ACC112 (cell line): ENCODE results near the gene POLRMT.
A peak's percentile ranks its signal among the peaks of the same experiment; 100 is the strongest.

ENCODE experiments used
- H2AFZ ChIP-seq: fragments of 200-600 bp; sonication (generic); one replicate; pipeline ENCODE4 v1.6.0; 2017; ENCODE audit warnings: antibody characterized with exemption, low read length; ENCODE audit not compliant: unreplicated experiment
- H3K27ac ChIP-seq: fragments of 200-600 bp; sonication (generic); 2 replicates; pipeline ENCODE4 v1.5.1; 2014; ENCODE audit warnings: low read depth, mild to moderate bottlenecking, antibody characterized with exemption, low read length, moderate library complexity
- H3K27me3 ChIP-seq: fragments of 200-600 bp; sonication (generic); 2 replicates; pipeline ENCODE4 v1.6.1; 2014; ENCODE audit warnings: mild to moderate bottlenecking, antibody characterized with exemption, low read length, moderate library complexity, mixed read lengths; ENCODE audit not compliant: insufficient read depth
- H3K36me3 ChIP-seq: fragments of 200-600 bp; sonication (generic); 2 replicates; pipeline ENCODE4 v1.6.1; 2016; ENCODE audit warnings: mild to moderate bottlenecking, antibody characterized with exemption, low read length, moderate library complexity, mixed read lengths; ENCODE audit not compliant: insufficient read depth
- H3K4me1 ChIP-seq: fragments of 200-600 bp; sonication (generic); one replicate; pipeline ENCODE4 v1.6.1; 2016; ENCODE audit warnings: low read length, mixed read lengths; ENCODE audit not compliant: insufficient read depth, unreplicated experiment, control insufficient read depth
- H3K4me3 ChIP-seq: fragments of 200-600 bp; sonication (generic); 2 replicates; pipeline ENCODE4 v1.5.1; 2014; ENCODE audit warnings: mild to moderate bottlenecking, low read depth, low read length
- H3K79me2 ChIP-seq: fragments of 200-600 bp; sonication (generic); one replicate; pipeline ENCODE4 v1.6.0; 2016; ENCODE audit warnings: low read length; ENCODE audit not compliant: control insufficient read depth, unreplicated experiment, insufficient read depth

POLRMT gene

GRCh38 chr19:596263-596655 lies 37.1 kb downstream of the POLRMT start:
- Histone ChIP-seq H3K27ac (no peak overlapping the region), H2AFZ (no peak overlapping the region), H3K4me1 (no peaks in the 10 kb centered on the region), H3K79me2 (no peaks in the 10 kb centered on the region), H3K27me3 (peaks cover 2% of the 10 kb centered on the region; the same call in 1 of the 2 replicates), H3K4me3 (no peak overlapping the region), H3K36me3 (no peaks in the 10 kb centered on the region)

DNA sequence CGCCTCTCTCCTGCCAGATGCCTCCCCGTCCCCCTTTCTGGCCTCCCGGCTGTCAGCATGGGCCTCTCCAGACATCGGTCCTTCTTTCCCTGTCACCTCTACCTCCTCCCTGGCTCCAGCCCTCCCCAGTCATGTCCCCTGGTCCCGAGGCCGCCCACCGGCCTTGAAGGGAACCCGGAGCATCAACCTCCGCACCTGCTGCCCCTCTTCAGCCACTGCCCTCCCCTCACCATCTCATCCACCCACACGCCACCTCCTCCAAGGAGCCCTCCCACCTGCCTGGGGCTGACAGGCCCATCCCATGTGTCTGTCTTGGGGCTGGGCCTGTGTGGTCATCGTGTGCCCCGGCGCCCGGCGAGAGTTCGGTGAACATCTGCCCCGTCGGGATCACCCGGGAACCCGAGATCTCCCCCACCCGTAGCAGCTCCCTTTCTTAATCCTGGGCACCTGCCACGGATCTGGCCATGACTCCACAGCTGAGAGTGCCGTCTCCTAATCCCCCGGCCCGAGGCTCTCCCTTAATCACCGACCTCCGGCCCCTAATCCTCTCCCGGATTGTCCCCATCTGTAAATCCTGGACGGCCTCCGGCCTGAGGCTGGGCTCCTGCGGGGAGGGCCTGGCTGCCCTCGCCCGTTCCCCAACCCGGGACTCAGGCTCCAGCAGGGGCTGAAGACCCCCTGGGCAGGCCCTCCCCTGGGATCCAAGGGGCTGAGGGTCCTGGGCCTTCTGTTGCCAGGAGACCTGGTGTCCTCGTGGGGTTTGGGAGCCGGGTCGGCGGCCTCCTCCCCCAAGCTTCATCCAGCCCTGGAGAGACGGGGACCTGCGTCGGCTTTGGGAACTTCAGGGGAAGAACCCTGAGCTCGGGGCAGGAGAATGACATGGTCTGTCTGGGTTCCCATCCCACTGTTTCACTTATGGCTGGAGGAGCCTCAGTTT lies 37.7 kb downstream of the POLRMT start:
- H3K79me2 ChIP-seq = no peaks in the 10 kb centered on the region
- H3K36me3 ChIP-seq = no peaks in the 10 kb centered on the region
- no peak overlapping the region for H3K4me3 ChIP-seq
- H2AFZ ChIP-seq = no peak overlapping the region
- H3K27ac ChIP-seq = no peak overlapping the region
- no peaks in the 10 kb centered on the region for H3K4me1 ChIP-seq
- H3K27me3 ChIP-seq = peaks cover 8% of the 10 kb centered on the region; the same call in 1 of the 2 replicates

- no peaks in the 10 kb centered on the region for H3K79me2 ChIP-seq
- no peak overlapping the region for H3K4me3 ChIP-seq
- no peak overlapping the region for H2AFZ ChIP-seq
- no peak overlapping the region for H3K27ac ChIP-seq
- H3K27me3 ChIP-seq = peaks cover 9% of the 10 kb centered on the region; the same call in 1 of the 2 replicates
- no peaks in the 10 kb centered on the region for H3K4me1 ChIP-seq
- H3K36me3 ChIP-seq = no peaks in the 10 kb centered on the region
These were observed 39.0 kb downstream of the POLRMT start for GRCh38 chr19:594265-594870.

GRCh38 chr19:593505-593904 lies 39.8 kb downstream of the POLRMT start:
- Histone ChIP-seq H3K79me2 (no peaks in the 10 kb centered on the region), H3K27ac (no peak overlapping the region), H2AFZ (no peak overlapping the region), H3K4me3 (no peak overlapping the region), H3K4me1 (peaks cover 3% of the 10 kb centered on the region), H3K36me3 (no peaks in the 10 kb centered on the region), H3K27me3 (peaks cover 9% of the 10 kb centered on the region; the same call in 1 of the 2 replicates)

DNA sequence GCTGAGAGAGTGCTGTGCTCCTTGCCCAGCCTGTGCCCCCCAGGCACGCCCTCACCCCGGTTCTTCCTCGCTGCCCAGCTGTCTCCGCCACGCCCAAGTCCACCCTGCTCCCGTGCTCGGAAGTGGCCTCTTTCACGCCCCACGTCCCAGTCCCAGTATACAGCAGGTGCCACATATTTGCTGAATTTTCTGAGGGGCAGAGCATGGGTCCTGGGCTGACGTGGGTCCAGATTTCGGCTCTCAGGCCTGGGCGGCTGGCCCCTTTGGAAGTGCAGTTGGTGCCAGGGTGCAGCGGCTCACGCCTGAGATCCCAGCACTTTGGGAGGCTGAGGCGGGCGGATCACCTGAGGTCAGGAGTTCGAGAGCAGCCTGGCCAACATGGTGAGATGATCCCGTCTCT lies 40.3 kb downstream of the POLRMT start:
- H2AFZ ChIP-seq = no peak overlapping the region
- H3K27me3 ChIP-seq = peaks cover 9% of the 10 kb centered on the region; the same call in 1 of the 2 replicates
- no peaks in the 10 kb centered on the region for H3K79me2 ChIP-seq
- peaks cover 6% of the 10 kb centered on the region for H3K4me1 ChIP-seq
- no peak overlapping the region for H3K27ac ChIP-seq
- no peaks in the 10 kb centered on the region for H3K36me3 ChIP-seq
- no peak overlapping the region for H3K4me3 ChIP-seq

DNA sequence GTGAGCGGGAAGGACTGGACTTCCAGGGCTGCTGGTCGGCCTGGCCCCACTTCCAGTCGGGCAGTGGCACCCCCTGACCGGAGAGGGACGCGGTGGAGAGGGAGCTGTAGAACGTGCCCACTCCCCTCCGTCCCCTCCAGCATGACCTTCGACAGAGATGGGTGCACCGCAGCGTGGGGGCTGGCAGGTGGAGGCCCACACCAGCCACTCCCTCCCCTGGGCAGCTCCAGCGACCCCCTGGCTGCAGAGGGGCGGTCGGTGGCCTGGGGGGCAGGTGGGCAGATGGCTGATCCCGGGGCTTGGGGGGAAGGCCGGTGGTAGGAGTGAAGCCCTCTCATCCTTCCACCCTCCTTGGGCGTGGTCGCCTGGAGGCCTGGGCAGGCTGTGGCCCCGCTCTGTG lies 41.2 kb downstream of the POLRMT start:
- Histone ChIP-seq H3K27me3 (peaks cover 9% of the 10 kb centered on the region; the same call in 1 of the 2 replicates), H3K27ac (no peak overlapping the region), H3K4me3 (no peak overlapping the region), H3K79me2 (no peaks in the 10 kb centered on the region), H3K4me1 (peaks cover 9% of the 10 kb centered on the region), H3K36me3 (no peaks in the 10 kb centered on the region), H2AFZ (no peak overlapping the region)

- Histone ChIP-seq H3K27me3 (peaks cover 9% of the 10 kb centered on the region; the same call in 1 of the 2 replicates), H3K27ac (no peak overlapping the region), H3K4me1 (peaks cover 15% of the 10 kb centered on the region), H3K36me3 (no peaks in the 10 kb centered on the region), H3K79me2 (no peaks in the 10 kb centered on the region), H2AFZ (no peak overlapping the region), H3K4me3 (peak overlapping the region; percentile 3; the same call in 1 of the 2 replicates)
These were observed 42.0 kb downstream of the POLRMT start for GRCh38 chr19:591099-591958.

DNA sequence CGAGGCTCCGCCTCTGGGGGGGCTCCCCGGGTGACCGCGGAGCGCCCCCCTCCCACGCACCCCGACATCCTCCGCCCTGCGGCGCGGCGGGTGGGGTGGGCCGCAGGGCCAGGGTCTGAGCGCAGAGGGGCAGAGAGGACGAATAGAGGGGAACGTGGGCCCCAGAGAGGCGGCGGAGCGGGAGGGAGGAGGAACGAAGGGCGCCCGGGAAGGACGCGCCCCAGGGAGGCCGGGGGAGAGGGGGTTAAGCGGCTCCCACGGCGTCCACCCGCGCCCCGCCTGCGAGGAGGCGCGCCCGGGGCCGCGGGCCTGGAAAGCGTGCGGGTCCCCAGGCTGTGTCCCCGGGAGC lies 42.6 kb downstream of the POLRMT start:
- H3K27ac ChIP-seq = no peak overlapping the region
- H3K4me1 ChIP-seq = peaks cover 15% of the 10 kb centered on the region
- H3K36me3 ChIP-seq = no peaks in the 10 kb centered on the region
- peak overlapping the region; percentile 33; the same call in 1 of the 2 replicates for H3K4me3 ChIP-seq
- no peak overlapping the region for H2AFZ ChIP-seq
- peaks cover 9% of the 10 kb centered on the region; the same call in 1 of the 2 replicates for H3K27me3 ChIP-seq
- H3K79me2 ChIP-seq = no peaks in the 10 kb centered on the region

- Histone ChIP-seq H3K27ac (no peak overlapping the region), H3K4me3 (peak overlapping the region; percentile 33; the same call in 1 of the 2 replicates), H3K27me3 (peaks cover 9% of the 10 kb centered on the region; the same call in 1 of the 2 replicates)
These were observed 43.0 kb downstream of the POLRMT start for GRCh38 chr19:590396-590745.

GRCh38 chr19:589693-590395 lies 43.5 kb downstream of the POLRMT start, which contains the start of gene HCN2:
Gene HCN2, plus strand, starts transcription at chr19:589881. Its CDS starts 65 bp downstream, at chr19:589946.
- Histone ChIP-seq H2AFZ (no peak within 1 kb of the TSS), H3K27me3 (peaks cover 9% of the 10 kb centered on the region; the same call in 1 of the 2 replicates), H3K4me3 (peak within 1 kb of the TSS; percentile 33; the same call in 1 of the 2 replicates)

More at GRCh38 chr19:590396-590745, 43.0 kb downstream of the POLRMT start:
- Histone ChIP-seq H2AFZ (no peak overlapping the region), H3K4me1 (peaks cover 15% of the 10 kb centered on the region), H3K36me3 (no peaks in the 10 kb centered on the region), H3K79me2 (no peaks in the 10 kb centered on the region)

More at GRCh38 chr19:589693-590395, 43.5 kb downstream of the POLRMT start, which contains the start of gene HCN2:
- no peaks in the 10 kb centered on the region for H3K36me3 ChIP-seq
- no peaks in the 10 kb centered on the region for H3K79me2 ChIP-seq
- H3K27ac ChIP-seq = no peak within 1 kb of the TSS
- H3K4me1 ChIP-seq = peaks cover 15% of the 10 kb centered on the region
